GM12873 (cell line): ENCODE measurements around the gene KAZN.

Experiments used
- TF ChIP-seq, protein P1 (sequence below): IDR thresholded peaks from 2 replicates; pipeline ENCODE4 v1.5.1; 2012; ENCODE audit warnings: low read depth, mild to moderate bottlenecking, moderate library complexity, low read length, control low read depth; ENCODE audit not compliant: insufficient read depth; ENCODE audit errors: missing control alignments

Gene KAZN

DNA sequence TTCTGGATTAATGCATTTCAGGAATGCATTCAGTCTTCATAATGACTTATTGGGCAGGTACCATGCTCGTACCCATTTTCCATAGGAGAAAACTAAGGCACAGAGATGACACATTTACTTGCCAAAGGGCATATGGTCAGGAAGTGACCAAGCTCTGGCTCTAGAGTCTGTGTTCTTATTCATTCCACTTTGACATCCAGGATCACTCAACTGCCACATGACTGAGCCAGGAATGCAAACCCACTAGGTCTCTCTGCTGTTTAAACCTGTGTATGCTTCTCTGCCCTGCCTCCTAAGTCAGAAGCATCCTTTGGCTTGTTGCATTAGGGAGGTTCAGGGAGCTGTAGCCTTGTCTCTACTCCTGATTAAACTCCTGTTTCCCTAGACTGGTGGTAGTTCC, 7.5 kb downstream of the KAZN start:
- TF ChIP-seq, protein P1, sequence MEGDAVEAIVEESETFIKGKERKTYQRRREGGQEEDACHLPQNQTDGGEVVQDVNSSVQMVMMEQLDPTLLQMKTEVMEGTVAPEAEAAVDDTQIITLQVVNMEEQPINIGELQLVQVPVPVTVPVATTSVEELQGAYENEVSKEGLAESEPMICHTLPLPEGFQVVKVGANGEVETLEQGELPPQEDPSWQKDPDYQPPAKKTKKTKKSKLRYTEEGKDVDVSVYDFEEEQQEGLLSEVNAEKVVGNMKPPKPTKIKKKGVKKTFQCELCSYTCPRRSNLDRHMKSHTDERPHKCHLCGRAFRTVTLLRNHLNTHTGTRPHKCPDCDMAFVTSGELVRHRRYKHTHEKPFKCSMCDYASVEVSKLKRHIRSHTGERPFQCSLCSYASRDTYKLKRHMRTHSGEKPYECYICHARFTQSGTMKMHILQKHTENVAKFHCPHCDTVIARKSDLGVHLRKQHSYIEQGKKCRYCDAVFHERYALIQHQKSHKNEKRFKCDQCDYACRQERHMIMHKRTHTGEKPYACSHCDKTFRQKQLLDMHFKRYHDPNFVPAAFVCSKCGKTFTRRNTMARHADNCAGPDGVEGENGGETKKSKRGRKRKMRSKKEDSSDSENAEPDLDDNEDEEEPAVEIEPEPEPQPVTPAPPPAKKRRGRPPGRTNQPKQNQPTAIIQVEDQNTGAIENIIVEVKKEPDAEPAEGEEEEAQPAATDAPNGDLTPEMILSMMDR: no peak

DNA sequence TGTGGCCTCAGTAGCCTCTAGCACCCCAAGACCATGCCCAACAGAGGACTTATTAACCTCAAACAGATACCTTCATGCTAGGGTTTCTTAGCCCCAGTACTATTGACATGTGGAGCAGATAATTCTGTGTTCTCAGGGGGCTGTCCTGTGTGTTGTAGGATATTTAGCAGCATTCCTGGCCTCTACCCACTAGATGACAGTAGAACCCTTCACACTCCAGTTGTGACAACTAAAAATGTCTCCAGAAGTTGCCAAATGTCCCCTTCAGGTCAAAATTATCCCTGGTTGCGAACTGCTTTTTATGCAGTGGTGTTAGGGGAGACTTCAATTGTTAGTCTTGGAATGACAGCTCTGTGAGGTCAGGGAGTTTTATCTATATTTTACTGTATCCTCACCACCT, 8.1 kb downstream of the KAZN start:
- TF ChIP-seq, protein P1: peak; percentile 55

DNA sequence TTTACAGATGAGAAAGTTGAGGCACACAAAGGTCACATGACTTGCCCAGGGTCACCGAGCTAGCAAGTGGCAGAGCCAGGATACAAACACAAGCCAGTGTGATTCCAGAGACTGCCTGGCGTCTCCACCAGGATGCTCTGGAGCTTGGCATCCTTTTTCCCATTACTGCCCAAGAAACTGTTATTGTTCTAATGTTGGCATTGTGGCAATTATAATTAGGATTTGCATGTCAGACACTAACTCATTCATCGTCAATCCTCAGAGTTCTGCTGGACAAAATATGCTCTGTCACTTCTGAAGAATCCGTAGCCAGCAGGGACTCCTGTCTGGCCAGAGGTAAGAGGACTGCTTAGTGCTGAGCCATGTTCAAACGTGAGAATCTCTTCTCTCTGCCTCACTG, 8.8 kb downstream of the KAZN start:
- TF ChIP-seq, protein P1: no peak

DNA sequence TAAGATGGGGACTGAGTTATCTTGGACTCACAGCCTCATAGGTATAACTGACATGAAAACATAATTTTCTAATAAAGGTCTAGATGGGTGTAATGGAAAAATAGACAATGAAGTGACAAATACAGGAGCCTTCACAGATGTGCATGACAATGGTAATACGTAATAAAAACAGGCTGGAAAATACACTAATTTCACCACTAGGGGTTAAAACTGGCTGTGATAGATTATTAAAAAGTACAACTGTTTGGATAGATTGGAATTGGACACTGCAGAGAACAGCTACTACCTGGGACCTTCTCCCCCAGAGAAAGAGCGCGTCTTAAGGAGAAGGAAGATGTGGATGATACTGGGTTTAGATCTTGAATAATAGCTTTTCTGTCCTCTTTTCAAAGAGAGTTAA, 9.8 kb downstream of the KAZN start:
- TF ChIP-seq, protein P1: peak; percentile 27

DNA sequence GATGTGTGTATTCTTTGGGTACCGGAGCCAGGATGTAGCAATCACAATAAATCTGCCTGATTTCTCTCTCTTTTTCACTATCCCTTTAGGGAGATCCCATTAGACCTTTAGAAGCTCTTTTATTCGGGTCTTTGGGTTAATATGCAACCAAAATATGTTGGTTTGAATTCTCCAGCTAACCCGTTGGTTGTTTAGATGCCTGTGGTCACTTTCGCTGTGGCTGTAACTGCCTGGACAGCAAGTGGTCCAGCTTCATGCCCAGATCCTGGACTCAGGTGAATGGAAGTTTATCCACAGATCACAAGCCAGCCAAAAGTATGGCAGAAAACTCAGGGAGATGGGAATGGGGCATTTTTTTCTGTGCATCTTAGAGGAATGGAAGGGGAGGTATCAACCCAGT, 12.3 kb downstream of the KAZN start:
- TF ChIP-seq, protein P1: no peak

DNA sequence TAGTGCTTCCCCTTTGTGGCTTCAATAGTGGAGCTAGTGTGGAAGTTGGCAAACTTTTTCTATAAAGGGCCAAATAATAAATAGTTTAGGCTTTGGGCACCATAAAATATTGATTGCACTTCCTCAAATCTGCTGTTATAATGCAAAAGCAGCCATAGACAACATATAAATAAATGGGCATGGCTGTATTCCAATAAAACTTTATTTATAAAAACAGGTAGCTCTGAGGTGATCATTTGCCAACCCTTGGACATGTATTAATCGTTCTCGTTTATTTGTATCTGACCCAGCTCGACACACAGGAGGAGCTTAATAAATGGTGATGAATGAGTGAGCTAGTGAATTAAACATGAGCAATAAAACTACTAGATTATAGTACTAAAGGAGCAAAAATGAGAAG, 13.3 kb downstream of the KAZN start:
- TF ChIP-seq, protein P1: no peak

DNA sequence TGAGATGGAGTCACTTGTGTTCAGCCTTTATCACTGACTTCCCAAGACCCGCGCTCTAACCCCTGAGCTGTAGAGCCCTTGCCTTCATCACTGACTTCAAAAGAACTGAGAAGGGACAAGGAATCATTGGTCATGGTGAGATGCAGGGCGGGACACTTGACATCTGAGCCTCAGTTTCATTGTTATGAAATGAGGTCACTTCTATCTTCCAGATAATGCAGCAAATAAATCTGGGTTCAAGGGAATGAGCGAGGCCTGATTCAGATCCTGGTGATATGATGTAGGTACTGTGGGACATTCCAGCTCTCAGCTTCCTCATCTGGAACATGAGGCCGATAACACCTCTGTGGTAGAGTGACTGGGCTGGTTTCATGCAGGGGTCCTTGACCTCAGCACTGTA, 13.8 kb downstream of the KAZN start:
- TF ChIP-seq, protein P1: no peak
